ENCODE results near the gene SDR9C7.

DNA sequence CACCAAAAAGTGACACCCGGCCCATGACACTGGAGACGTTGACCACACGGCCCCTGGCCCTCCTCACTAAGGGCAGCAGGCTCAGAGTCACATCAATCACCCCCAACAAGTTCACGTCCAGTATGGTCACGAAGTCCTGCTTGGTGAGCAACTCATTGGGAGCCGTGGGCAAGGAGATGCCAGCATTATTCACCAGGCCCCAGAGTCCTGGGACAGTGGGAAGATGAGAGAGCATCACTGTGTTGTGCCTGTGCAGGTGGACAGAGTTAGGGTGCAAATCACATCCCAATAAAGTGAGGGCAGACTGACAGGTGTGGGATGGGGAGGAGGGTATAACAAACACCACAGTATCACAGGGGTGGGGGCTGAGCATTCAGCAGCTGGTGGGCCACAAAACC is 20.7 kb upstream of the SDR9C7 start:
- TF ChIP-seq EP300 (IDR thresholded peaks at IDR 0.05; ENCODE audit: borderline replicate concordance in 1 of 2, low read depth in 2 of 2, low read length in 2 of 2) (no peak), CTCF (IDR thresholded peaks at IDR 0.05; ENCODE audit: control extremely low read depth in 1 of 3, insufficient read depth in 1 of 3, low read depth in 1 of 3, low read length in 3 of 3) (no peak), JUN (IDR thresholded peaks at IDR 0.05; ENCODE audit: low read depth, low read length) (no peak), TCF12 (IDR thresholded peaks at IDR 0.05; ENCODE audit: low read depth, low read length) (no peak), CBX5 (IDR thresholded peaks at IDR 0.05; ENCODE audit: low read depth, low read length) (no peak), CREB1 (IDR thresholded peaks at IDR 0.05) (no peak)

Data from H1 (cell line).